H1 (cell line): ENCODE measurements around the gene KCNQ1. TPM values are rescaled to one million over a fixed set of nuclear protein-coding genes. Genes with fewer than 3 reads are reported as not detected.

Experiments used
- CEBPB ChIP-seq: IDR thresholded peaks from 2 replicates; pipeline ENCODE4 v1.6.1; 2012; ENCODE audit warnings: low read depth, low read length
- CHD2 ChIP-seq: IDR thresholded peaks from 2 replicates; pipeline ENCODE4 v1.6.1; 2012; ENCODE audit warnings: low read length, improper control_type of control experiment
- CHD7 ChIP-seq: fragments of 300-600 bp; sonication (generic); IDR thresholded peaks from 2 replicates; pipeline ENCODE4 v1.7.1; 2012; ENCODE audit warnings: low read length, moderate library complexity, mild to moderate bottlenecking, inconsistent platforms; ENCODE audit not compliant: insufficient replicate concordance
- CTCF ChIP-seq, 3 experiments: IDR thresholded peaks; 1 replicate in 2 of 3; 2 replicates in 1 of 3; pipeline versions ENCODE4 v1.5.1 to v1.6.1; 2011; ENCODE audit warnings: low read length in 3 of 3, mild to moderate bottlenecking in 3 of 3, inconsistent platforms in 2 of 3, low read depth in 1 of 3, moderate library complexity in 1 of 3; ENCODE audit not compliant: insufficient read depth in 1 of 3; ENCODE audit errors: control extremely low read depth in 1 of 3
- RFX5 ChIP-seq: IDR thresholded peaks from 2 replicates; pipeline ENCODE4 v1.6.1; 2011; ENCODE audit warnings: low read depth, low read length, improper control_type of control experiment, borderline replicate concordance
- USF2 ChIP-seq: IDR thresholded peaks from 2 replicates; pipeline ENCODE4 v1.6.1; 2011; ENCODE audit warnings: low read length, improper control_type of control experiment
- polyA plus RNA-seq, 7 experiments: library from polyadenylated mRNA; depleted of rRNA in 3 of 7; stranded (reverse) in 5 of 7; unstranded in 2 of 7; fragments of >200 nt in 5 of 7; fragments of 200-250 nt in 2 of 7; gene quantifications; 1 replicate in 5 of 7; 2 replicates in 1 of 7; 4 replicates in 1 of 7; pipeline versions ENCODE4 v1.2.1 to v1.2.3, GENCODE V29; 2011 to 2013; ENCODE audit warnings: missing spikeins in 2 of 7, mixed read lengths in 2 of 7
- total RNA-seq: library from RNA; stranded (reverse); fragmentation: NEBNext Ultra II Directional; extraction: Animal tissue kit (Norgen Biotek cat#: 25700); gene quantifications from 2 replicates; pipeline ENCODE4 v1.2.1, GENCODE V29; 2021

The KCNQ1 gene
- total and polyA plus RNA-seq, 2 of the 8 experiments (the other 6 are each of a cell fraction or from before 2014, with no cell fraction given), result 1.9 to 2.0 TPM

GRCh38 chr11:2400069-2400761, 44.6 kb upstream of the KCNQ1 start, which contains the start of gene TSSC4 (continued):
- TF ChIP-seq CHD7 (no peak), CHD2 (peak; percentile 61; the same call in 1 of the 2 replicates), CTCF (IDR thresholded peaks at IDR 0.05; ENCODE audit: control extremely low read depth in 1 of 3, insufficient read depth in 1 of 3, low read depth in 1 of 3, low read length in 3 of 3) (peak in 2 of 3 experiments; percentile 92 to 100; a peak in 3 of 4 replicates), USF2 (no peak), CEBPB (peak; percentile 51; the same call in 1 of the 2 replicates), RFX5 (no peak)
